A549 treated with AZD9567 at 1 μM for 4 hours (cell line): Measurements from ENCODE around the gene UFD1. TPM values are rescaled to one million over a fixed set of nuclear protein-coding genes. Genes with fewer than 3 reads are reported as not detected.

Experiments
- total RNA-seq: library from RNA; stranded (reverse); fragments of 200-300 nt; extraction: Qiagen RNA extraction; gene quantifications from 5 replicates; pipeline ENCODE4 v1.2.3, GENCODE V29; 2022; ENCODE audit not compliant: insufficient read depth

The UFD1 gene, protein sequence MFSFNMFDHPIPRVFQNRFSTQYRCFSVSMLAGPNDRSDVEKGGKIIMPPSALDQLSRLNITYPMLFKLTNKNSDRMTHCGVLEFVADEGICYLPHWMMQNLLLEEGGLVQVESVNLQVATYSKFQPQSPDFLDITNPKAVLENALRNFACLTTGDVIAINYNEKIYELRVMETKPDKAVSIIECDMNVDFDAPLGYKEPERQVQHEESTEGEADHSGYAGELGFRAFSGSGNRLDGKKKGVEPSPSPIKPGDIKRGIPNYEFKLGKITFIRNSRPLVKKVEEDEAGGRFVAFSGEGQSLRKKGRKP
- 71.8 to 98.3 TPM (median 97.3 TPM) in 5 replicates for total RNA-seq

DNA sequence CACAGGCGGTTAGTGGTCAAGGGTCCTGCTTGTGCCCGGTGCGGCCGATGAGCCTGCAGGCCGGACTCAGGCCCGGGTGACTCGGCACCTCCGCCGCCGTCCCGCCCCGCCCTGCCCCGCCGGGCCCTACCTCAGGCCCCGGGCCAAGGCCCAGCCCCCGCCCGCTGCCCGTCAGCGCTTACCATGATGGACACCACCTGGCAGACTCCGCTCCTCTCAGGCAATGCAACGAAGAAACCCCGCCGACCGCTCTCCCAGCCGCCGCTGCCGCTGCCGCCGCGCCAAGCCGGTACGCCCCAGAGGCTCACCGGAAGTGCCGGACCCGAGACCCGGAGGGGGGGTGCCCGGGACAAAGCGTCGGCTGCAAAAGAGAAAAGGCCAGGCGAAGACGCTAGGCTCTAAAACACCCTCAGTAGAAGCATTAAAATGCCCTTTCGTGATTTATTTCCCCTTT is at the start of gene UFD1:
UFD1 (minus strand) TSS at position 293 of the 454 bp plus-strand sequence; CDS start at position 185, 108 bp downstream.

DNA sequence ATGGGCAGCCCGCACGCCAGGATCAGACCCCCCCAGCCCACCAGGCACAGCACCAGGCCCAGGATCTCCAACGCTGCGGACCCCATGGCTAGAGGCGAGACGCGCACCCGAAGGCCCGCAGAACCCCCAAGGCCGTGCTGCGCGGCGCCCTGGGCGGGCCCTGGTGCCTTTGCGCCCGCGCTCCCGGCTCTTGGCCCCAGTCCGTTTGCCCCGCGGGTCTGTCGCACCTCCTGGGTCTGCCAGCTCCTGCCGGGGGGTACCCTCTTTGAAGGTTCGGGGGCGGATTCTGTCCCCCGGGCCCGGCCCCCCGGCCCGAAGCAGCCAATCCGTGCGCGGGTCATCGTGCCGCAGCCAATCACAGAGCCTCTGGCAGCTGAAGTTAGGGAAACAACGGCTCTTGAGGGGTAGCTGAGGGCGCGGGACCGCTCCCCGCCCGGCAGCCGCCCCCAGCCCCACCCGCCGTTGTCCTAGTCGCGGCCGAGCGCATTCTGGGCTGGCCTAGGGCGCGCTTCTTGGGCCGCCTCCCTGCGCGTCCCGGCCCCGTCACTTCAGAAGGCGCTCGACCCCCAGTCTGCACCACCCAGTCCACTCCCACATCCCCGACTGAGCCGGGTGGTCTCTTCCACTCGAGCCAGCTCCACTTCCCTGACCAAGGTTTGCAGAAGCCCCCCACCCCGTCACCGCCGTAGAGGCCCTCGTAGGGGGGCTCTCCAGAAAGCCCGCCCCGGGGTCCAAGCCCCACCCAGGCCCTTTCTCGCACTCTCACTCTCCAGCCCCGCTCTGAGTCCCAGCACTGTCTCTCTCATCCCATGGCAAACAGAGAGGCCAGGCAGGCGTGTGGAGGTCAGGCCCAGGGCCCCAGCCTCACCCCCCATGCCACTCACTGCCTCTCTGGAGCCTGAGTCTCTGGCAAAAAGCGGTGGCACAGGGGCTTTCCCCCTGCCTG is 45.5 kb upstream of the UFD1 start, which contains the start of gene CLDN5:
CLDN5 (minus strand) TSS at position 241 of the 946 bp plus-strand sequence; CDS start at position 86, 155 bp downstream.

DNA sequence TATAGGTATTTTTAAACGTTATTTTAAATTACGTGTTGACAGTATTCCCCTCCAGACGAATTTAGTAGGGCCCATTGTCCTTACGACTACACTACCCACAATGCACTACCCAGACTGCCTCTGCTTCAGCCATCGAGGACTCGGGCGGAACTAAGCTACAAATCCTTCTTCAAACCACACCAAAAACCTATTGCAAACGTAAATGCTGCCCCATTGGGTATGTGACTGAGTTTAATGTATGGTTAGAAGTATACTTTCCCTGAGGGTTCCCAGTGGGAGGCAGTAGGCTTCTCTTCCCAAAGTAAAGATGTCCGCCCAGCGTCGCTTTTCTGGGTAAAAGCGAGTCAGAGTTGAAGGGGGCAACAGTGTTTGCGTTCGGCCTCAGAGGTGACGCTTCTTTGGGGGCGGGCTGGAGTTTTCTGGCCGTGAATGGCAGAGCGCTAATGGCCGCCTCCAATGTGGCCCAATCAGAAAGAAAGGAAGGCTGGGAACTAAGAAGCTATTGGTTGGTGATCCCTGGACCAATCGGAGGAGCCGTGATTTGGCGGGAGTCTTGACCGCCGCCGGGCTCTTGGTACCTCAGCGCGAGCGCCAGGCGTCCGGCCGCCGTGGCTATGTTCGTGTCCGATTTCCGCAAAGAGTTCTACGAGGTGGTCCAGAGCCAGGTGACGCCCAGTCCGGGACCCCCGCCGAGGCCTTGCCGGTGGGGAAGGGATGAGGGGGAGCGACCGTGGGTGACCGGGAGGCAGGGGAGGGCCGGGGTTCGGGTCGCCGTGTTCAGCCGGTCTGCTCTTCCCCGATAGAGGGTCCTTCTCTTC is 571 bp upstream of the UFD1 start, which contains the start of gene CDC45:
CDC45 (plus strand) TSS at position 566 of the 818 bp plus-strand sequence; CDS start at position 615, 49 bp downstream.

DNA sequence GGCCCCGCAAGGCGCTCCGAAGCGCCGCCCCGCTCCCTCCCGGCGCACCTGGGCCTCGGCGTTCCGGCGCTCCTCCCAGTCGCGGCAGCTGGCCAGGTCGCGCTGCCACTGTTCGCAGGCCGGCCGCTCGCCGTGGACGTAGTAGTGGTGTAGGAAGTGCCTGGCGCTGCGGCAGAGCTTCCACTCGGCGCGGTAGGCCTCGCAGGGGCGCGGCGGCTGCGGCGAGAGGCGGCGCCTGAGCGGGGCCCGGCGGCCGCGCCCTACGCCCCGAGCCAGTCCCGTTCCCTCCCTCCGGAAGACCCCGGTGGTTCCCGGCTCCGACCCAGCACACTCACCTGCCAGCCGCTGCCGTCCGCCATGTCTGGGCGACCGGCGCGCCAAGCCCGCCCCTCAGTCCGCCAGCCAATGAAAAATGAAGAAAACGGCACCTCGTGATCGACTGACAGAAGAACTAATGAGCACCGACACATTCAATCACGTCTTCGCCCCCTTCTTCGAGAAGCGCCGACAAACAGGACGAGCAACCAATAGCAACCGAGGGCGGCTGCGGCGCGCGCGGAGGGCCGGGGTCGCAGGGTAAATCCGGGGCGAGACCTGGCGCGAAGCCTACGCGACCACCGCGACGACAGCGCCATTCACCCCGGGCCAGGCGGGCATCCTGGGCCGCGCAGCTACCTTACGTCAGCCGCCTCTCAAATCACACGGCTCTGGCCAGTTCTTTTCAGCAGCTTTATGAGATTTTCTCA is 31.5 kb downstream of the UFD1 start, which contains the start of gene C22orf39:
C22orf39 (minus strand) TSS at position 382 of the 746 bp plus-strand sequence; CDS start at position 359, 23 bp downstream.

DNA sequence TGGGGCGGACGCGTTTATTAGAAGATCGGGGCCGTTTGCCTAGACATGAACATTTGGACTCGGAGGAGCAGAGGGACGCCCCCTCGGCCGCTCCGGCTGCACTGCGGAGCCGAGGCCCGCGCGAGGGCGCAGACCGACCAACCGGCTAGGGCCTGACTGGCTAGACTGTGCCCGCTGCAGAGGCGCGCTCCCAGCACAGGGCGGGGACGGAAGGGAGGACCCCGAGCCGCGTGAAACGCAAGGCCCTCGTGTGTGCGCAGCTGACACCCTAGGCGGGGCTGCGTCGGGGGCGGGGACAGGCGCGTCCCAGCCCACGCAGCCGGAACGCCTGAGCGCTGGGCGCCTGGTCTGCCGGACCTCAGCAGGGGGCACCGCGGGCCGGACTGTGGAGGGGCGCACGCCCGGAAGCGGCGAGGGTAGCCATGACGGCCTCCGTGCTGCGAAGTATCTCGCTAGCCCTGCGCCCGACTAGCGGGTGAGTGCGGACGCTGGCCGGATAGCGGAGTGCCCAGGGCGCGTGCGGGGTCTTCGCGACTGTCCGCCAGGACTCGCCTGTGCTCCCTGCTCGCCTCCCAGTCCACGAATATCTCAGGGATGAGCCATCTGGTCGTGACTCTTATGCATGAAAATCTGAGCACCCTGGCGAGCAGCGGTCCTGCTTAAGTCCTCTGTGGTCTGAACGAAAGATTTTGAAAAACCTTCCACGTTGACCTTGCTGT is 46.7 kb downstream of the UFD1 start, which contains the start of gene MRPL40:
MRPL40 (plus strand) TSS at position 413 of the 719 bp plus-strand sequence; CDS start at position 423, 10 bp downstream.

DNA sequence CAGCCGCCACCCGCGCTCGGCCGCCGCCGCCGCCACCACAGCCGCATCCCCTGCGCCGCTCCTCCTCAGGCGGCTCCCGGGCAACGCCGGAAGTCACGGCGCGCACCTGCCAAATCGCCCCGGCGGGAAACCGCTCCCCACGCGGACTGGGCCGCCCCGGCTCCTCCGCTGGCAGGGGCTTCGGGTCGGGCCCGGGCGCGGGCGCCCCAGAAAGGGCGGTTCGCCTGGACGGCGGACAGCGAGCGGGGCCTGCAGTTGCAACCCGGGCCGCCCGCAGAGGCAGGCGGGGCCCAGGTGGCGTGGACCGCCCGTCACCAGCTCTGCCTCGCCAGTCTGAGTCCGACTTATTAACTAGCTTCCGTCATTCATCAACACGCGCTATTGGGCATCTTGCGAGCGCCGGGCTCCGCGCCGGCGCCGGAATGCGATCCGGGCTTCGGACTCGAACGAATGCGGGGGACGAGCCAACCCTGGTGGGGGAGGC is 47.3 kb downstream of the UFD1 start, which contains the start of gene HIRA:
HIRA (minus strand) TSS at position 85 of the 484 bp plus-strand sequence. CDS start 257 bp downstream, outside the sequence.

Other genes starting within 250 kb of the UFD1 start
- gene CLTCL1, start 187.5 kb downstream of the UFD1 start, total RNA-seq = 3.4 to 5.5 TPM (median 4.8 TPM) in 5 replicates
- 23.7 to 25.6 TPM (median 24.2 TPM) in 5 replicates for gene HIRA, start 47.5 kb downstream of the UFD1 start, total RNA-seq
- gene MRPL40, start 46.6 kb downstream of the UFD1 start, total RNA-seq = 43.0 to 48.7 TPM (median 45.5 TPM) in 5 replicates
- 14.6 to 16.9 TPM (median 16.3 TPM) in 5 replicates for gene C22orf39, start 31.5 kb downstream of the UFD1 start, total RNA-seq
- gene CDC45, start 727 bp upstream of the UFD1 start, total RNA-seq = 24.3 to 27.9 TPM (median 25.9 TPM) in 5 replicates
- not detected in 5 replicates for gene CLDN5, start 45.2 kb upstream of the UFD1 start, total RNA-seq
- 8.2 to 14.5 TPM (median 8.9 TPM) in 5 replicates for gene SEPTIN5, start 235.3 kb upstream of the UFD1 start, total RNA-seq
- 1.2 to 1.5 TPM (median 1.4 TPM) in 4 of 5 replicates, not detected in the other for gene GP1BB, start 244.3 kb upstream of the UFD1 start, total RNA-seq